GM23338 (cell line): ENCODE data around the gene MINDY4. TPM values are rescaled to one million over a fixed set of nuclear protein-coding genes. Genes with fewer than 3 reads are reported as not detected.

Experiments used
- ATAC-seq: fragments of 200-7000 bp; cut with Tn5 transposase; 3 replicates; pipeline ENCODE4 v1.9.1; 2020
- DNase-seq: peaks from one replicate; pipeline ENCODE4 v3.0.0-alpha.2; 2015; ENCODE audit warnings: low spot score
- H2AFZ ChIP-seq: fragments of 200-600 bp; sonication (generic); 2 replicates; pipeline ENCODE4 v1.8.0; 2016; ENCODE audit warnings: antibody characterized with exemption, mild to moderate bottlenecking, moderate library complexity
- H3F3A ChIP-seq: fragments of 200-600 bp; sonication (generic); replicated peaks from 2 replicates; pipeline ENCODE4 v1.8.0; 2017; ENCODE audit warnings: antibody characterized with exemption, mixed run types, low read depth
- H3K27ac ChIP-seq: fragments of 200-600 bp; sonication (generic); 2 replicates; pipeline ENCODE4 v1.6.1; 2016; ENCODE audit warnings: low read depth
- H3K27me3 ChIP-seq: fragments of 200-600 bp; sonication (generic); 2 replicates; pipeline ENCODE4 v1.8.0; 2016; ENCODE audit warnings: mild to moderate bottlenecking, mixed run types, moderate library complexity; ENCODE audit not compliant: insufficient read depth
- H3K36me3 ChIP-seq: fragments of 200-600 bp; sonication (generic); 2 replicates; pipeline ENCODE4 v1.8.0; 2016; ENCODE audit warnings: mild to moderate bottlenecking; ENCODE audit not compliant: insufficient read depth
- H3K4me1 ChIP-seq: fragments of 200-600 bp; sonication (generic); 2 replicates; pipeline ENCODE4 v1.8.0; 2016; ENCODE audit warnings: mild to moderate bottlenecking, moderate library complexity; ENCODE audit not compliant: insufficient read depth
- H3K4me2 ChIP-seq: fragments of 200-600 bp; sonication (generic); 2 replicates; pipeline ENCODE4 v1.7.1; 2017; ENCODE audit warnings: mixed run types
- H3K4me3 ChIP-seq: fragments of 200-600 bp; sonication (generic); 2 replicates; pipeline ENCODE4 v1.6.1; 2016; ENCODE audit warnings: mixed run types
- H3K79me2 ChIP-seq: fragments of 200-600 bp; sonication (generic); replicated peaks from 2 replicates; pipeline ENCODE4 v1.8.0; 2017; ENCODE audit warnings: mild to moderate bottlenecking; ENCODE audit not compliant: insufficient read depth
- H3K9me2 ChIP-seq: fragments of 200-600 bp; sonication (generic); 2 replicates; pipeline ENCODE4 v1.8.0; 2017; ENCODE audit not compliant: insufficient read depth
- H4K20me1 ChIP-seq: fragments of 200-600 bp; sonication (generic); replicated peaks from 2 replicates; pipeline ENCODE4 v1.8.0; 2017; ENCODE audit warnings: mild to moderate bottlenecking; ENCODE audit not compliant: insufficient read depth
- H3K27ac Mint-ChIP-seq: 2 replicates; pipeline ENCODE4 v1.8.0; 2020; ENCODE audit warnings: inconsistent platforms, mild to moderate bottlenecking, moderate library complexity, mixed read lengths
- H3K27me3 Mint-ChIP-seq: 3 replicates; pipeline ENCODE4 v1.8.0; 2022; ENCODE audit warnings: low read depth, mild to moderate bottlenecking, moderate library complexity, mixed read lengths, inconsistent platforms; ENCODE audit not compliant: insufficient read depth, poor library complexity
- H3K36me3 Mint-ChIP-seq: 3 replicates; pipeline ENCODE4 v1.8.0; 2021; ENCODE audit warnings: low read depth, mild to moderate bottlenecking, inconsistent platforms, moderate library complexity, mixed read lengths
- H3K4me1 Mint-ChIP-seq: 3 replicates; pipeline ENCODE4 v1.8.0; 2020; ENCODE audit warnings: mild to moderate bottlenecking, inconsistent platforms, mixed read lengths
- H3K4me3 Mint-ChIP-seq: 3 replicates; pipeline ENCODE4 v1.8.0; 2021; ENCODE audit warnings: moderate library complexity, mild to moderate bottlenecking, inconsistent platforms, mixed read lengths
- H3K9me3 Mint-ChIP-seq: 3 replicates; pipeline ENCODE4 v1.8.0; 2020; ENCODE audit warnings: moderate library complexity, mild to moderate bottlenecking, inconsistent platforms, mixed read lengths
- CTCF ChIP-seq, 2 experiments: fragments of 200-600 bp in 1 of 2; sonication (generic) in 1 of 2; conservative IDR thresholded peaks; 2 replicates each; pipeline versions ENCODE4 v1.5.1 to v1.6.1; 2016 to 2017; ENCODE audit warnings: antibody characterized with exemption in 2 of 2, low read depth in 2 of 2, mild to moderate bottlenecking in 2 of 2, moderate library complexity in 1 of 2
- EZH2 ChIP-seq: fragments of 200-600 bp; sonication (generic); IDR thresholded peaks from one replicate; pipeline ENCODE4 v1.8.0; 2017; ENCODE audit warnings: antibody characterized with exemption, mild to moderate bottlenecking, low read depth; ENCODE audit not compliant: unreplicated experiment
- JUNB ChIP-seq: IDR thresholded peaks from one replicate; pipeline ENCODE4 v1.6.1; 2016; ENCODE audit warnings: antibody characterized with exemption; ENCODE audit not compliant: unreplicated experiment
- STAT1 ChIP-seq: IDR thresholded peaks from one replicate; pipeline ENCODE4 v1.6.1; 2016; ENCODE audit warnings: antibody characterized with exemption; ENCODE audit not compliant: unreplicated experiment
- ZNF462 ChIP-seq: fragments of 250-450 bp; sonication (Bioruptor Pico); IDR thresholded peaks from 2 replicates; pipeline ENCODE4 v1.5.0; 2020; ENCODE audit warnings: mild to moderate bottlenecking, moderate library complexity
- polyA plus RNA-seq: library from polyadenylated mRNA; unstranded; fragments of >200 nt; fragmentation: Nextera tagmentation; extraction: Ambion mirVana; gene quantifications from 2 replicates; pipeline ENCODE4 v1.2.1, GENCODE V29; 2016
- total RNA-seq: library from RNA; depleted of rRNA; stranded (reverse); fragments of >200 nt; shearing (Covaris generic); gene quantifications from 2 replicates; pipeline ENCODE4 v1.2.3, GENCODE V29; 2014

MINDY4 gene
- total and polyA plus RNA-seq, 2 experiments from 2014 or later, result 1.7 to 4.4 TPM

- DNase-seq, result no peak
- Histone ChIP-seq H3K4me3 (no peak overlapping the region), H3K4me2 (no peak overlapping the region), H3K36me3 (no peaks in the 10 kb centered on the region), H3K79me2 (no peaks in the 10 kb centered on the region), H3K27me3 (no peaks in the 10 kb centered on the region), H4K20me1 (no peaks in the 10 kb centered on the region), H2AFZ (no peak overlapping the region), H3K9me2 (no peaks in the 10 kb centered on the region), H3F3A (peaks cover 3% of the 10 kb centered on the region; the same call in 1 of the 2 replicates), H3K27ac (no peak overlapping the region), H3K4me1 (peaks cover 25% of the 10 kb centered on the region)
- H3K36me3 Mint-ChIP-seq, result 0 out of 3 replicates have a peak, but pooled peaks cover 2% of the 10 kb centered on the region
- H3K9me3 Mint-ChIP-seq, result no peaks in the 10 kb centered on the region; the same call in 2 of the 3 replicates
- ATAC-seq, result no peak
- no peak for TF ChIP-seq CTCF (conservative IDR thresholded peaks at IDR 0.05; ENCODE audit: low read depth in 2 of 2)
- no peak for TF ChIP-seq ZNF462 (CRISPR knock-in tag)
- no peak for TF ChIP-seq EZH2
- TF ChIP-seq STAT1, result no peak
- TF ChIP-seq JUNB, result no peak
- H3K27ac Mint-ChIP-seq, result no peak overlapping the region
- H3K4me1 Mint-ChIP-seq, result peaks cover 47% of the 10 kb centered on the region
- no peak overlapping the region for H3K4me3 Mint-ChIP-seq
- peaks cover 24% of the 10 kb centered on the region for H3K27me3 Mint-ChIP-seq
These were observed 41.6 kb upstream of the MINDY4 start for GRCh38 chr7:30729642-30730041.
